Medulla oblongata (tissue), 1 donor: ENCODE measurements around the gene EFCAB12.

Experiments used
- DNase-seq: peaks from one replicate; pipeline ENCODE4 v3.0.0-alpha.2; 2015; ENCODE audit errors: extremely low spot score

Gene EFCAB12

GRCh38 chr3:129428376-129429079 lies at the start of gene EFCAB12:
Gene EFCAB12, minus strand, starts transcription at chr3:129428636. Its CDS starts 148 bp downstream, at chr3:129428488.
- peak; percentile 98 for DNase-seq

GRCh38 chr3:129476586-129476985 lies 48.1 kb upstream of the EFCAB12 start:
- DNase-seq, result no peak

- no peak for DNase-seq
Observed at GRCh38 chr3:129475863-129476262, 47.4 kb upstream of the EFCAB12 start.

DNA sequence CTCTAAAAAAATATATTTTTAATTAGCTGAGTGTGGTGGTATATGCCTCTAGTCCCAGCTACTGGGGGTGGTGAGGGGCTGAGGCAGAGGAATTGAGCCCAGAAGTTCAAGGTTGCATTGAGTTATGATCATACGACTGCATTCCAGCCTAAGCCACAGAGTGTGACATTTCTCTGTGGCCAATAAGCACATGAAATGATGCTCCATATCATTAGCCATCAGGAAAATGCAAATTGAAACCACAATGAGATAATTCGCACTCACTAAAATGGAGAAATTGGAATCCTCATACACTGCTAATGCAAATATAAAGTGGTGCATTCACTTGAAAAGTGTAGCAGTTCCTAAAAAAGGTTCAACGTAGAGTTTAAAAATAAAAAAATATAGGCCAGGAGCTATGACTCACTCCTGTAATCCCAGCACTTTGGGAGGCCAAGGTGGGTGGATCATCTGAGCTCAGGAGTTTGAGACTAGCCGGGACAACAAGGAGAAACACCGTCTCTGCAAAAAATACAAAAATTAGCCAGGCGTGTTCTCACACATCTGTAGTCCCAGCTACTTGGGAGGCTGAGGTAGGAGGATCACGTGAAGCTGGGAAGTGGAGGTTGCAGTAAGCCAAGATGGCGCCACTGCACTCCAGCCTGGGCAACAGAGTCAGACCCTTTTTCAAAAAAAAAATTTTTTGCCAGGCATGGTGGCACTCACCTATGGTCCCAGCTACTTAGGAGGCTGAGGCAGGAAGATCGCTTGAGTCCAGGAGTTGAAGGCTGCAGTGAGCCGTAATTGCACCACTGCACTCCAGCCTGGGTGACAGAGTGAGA lies 46.8 kb upstream of the EFCAB12 start:
- no peak for DNase-seq

DNA sequence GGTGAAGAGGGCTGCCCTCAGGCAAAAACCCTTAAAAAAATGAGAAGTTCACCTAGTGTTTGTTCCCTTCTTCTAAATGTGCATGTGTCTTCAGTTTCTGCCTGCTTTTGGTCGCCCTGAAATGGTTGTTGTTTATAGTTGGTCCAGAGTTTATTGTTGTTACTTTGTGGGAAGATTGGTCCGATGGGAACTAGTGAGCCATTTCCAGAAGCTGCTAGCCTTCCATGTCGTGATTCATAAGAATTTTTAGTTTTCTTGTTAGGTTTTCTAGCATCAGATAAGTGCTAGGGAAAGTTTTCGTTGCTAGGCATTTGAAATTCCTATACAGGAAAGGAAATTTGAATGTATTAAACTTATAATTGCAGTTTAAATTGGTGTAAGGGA lies 45.3 kb upstream of the EFCAB12 start:
- no peak for DNase-seq

DNA sequence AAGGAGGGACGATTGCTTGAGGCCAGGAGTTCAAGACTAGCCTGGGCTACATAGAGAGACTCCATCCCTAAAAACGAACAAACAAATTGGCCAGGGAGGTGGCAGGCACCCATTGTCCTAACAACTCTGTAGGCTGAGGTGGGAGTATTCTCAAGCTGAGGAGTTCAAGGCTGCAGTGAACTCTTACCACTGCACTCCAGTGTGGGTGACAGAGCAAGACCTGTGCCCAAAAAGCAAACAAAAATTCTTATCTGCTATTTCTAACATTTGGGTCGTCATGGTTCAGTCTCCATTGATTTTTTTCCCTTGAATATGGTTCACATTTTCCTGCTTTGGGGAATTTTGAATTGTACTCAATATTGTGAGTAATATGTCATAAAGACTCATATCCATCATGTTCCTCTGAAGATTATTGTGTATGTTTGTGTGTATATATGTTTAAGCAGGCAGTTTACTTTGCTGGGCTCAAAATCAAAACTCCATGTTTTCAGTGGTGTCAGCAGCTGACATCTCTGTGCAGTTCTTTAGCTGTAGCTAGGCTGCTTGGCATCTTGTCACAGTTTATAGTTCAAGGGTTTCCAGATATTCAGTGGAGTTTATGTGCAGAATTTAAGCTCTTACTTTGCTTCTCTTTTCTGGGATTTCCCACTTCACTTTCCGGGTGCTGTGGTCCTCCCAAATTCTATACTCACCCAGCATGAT lies 44.8 kb upstream of the EFCAB12 start:
- no peak for DNase-seq

DNA sequence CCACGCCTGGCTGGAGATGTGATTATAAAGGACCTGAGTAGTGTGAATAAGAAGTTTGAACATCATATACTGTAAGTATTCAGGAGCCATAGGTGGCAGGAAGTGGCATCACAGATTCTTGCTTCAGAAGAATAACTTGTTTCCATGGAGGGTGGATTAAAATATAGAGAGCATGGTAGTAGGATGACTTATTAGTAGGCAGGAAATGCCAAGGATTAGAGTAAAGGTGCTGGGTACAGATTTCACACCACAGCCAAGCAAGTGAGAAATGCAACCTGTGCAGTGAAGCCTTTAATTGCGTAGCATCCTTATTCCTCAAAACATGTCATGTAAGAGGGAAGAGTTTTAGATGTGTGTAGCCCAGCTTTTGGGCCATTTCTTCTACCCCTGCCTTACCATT lies 42.4 kb upstream of the EFCAB12 start:
- DNase-seq, result no peak

GRCh38 chr3:129469026-129469425 lies 40.6 kb upstream of the EFCAB12 start:
- DNase-seq, result no peak

DNA sequence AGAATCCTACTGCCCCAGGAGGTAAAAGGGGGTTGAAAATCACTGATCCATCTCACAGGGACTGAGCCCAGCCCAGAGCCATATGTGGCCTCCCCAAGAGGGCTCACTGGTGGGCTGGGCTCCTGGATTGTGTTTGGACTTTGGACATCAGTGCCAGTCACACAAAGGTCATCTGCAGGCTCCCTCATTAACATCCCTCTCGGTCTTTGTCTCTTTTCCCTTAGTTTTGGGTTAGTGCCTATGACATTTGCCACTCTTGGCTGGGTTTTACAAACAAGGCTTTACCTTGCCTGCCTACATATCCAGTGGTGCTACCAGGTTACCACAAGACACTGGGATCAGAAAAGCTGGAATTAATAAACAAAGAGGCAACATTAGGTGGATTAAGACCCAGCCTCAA lies 39.5 kb upstream of the EFCAB12 start:
- DNase-seq, result no peak

GRCh38 chr3:129463716-129464115 lies 35.3 kb upstream of the EFCAB12 start:
- DNase-seq, result peak; percentile 48

- no peak for DNase-seq
Observed at GRCh38 chr3:129463094-129463493, 34.7 kb upstream of the EFCAB12 start.

- no peak for DNase-seq
Observed at GRCh38 chr3:129462361-129462968, 34.0 kb upstream of the EFCAB12 start.

- no peak for DNase-seq
Observed at GRCh38 chr3:129461461-129462146, 33.2 kb upstream of the EFCAB12 start.

- no peak for DNase-seq
Observed at GRCh38 chr3:129461022-129461421, 32.6 kb upstream of the EFCAB12 start.

- no peak for DNase-seq
Observed at GRCh38 chr3:129460572-129460971, 32.1 kb upstream of the EFCAB12 start.

- DNase-seq, result no peak
Observed at GRCh38 chr3:129460155-129460554, 31.7 kb upstream of the EFCAB12 start.

GRCh38 chr3:129453732-129454131 lies 25.3 kb upstream of the EFCAB12 start:
- no peak for DNase-seq

DNA sequence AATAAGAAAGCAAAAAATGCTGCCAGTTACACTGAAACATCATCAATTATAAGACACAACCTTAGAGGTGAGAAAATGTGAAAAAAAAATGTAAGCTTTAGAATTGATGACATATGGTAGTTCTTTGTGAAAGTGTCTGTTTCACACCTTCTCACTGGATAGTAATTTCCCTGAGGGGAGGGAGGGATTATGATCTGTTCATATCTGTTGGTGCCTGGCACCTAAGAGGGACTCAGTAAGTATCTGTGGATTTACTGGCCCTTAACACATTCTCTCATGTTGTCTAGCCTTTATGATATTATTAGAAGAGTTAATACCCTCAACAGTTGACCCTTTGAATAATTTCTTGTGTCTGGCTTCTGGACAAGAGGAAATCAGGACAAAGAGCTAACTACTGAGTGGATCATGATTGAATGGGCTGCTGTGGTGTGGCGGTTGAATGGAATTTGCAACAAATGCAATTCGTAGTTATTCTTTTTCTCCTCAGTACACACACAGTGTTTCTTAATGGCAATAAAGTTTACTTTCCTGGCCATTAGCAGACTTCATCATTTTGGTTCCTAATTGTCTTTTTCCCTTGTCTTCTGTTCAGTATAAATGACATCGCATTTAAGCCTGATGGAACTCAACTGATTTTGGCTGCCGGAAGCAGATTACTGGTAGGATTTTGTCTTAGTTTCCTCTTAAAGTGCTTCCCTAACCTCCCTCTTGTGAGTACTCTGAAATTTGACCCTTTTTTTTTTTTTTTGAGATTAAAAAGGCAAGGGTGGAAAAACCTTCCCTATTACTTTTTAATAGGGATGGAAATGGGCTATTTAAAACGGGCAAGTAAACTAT lies 21.1 kb upstream of the EFCAB12 start:
- no peak for DNase-seq

DNA sequence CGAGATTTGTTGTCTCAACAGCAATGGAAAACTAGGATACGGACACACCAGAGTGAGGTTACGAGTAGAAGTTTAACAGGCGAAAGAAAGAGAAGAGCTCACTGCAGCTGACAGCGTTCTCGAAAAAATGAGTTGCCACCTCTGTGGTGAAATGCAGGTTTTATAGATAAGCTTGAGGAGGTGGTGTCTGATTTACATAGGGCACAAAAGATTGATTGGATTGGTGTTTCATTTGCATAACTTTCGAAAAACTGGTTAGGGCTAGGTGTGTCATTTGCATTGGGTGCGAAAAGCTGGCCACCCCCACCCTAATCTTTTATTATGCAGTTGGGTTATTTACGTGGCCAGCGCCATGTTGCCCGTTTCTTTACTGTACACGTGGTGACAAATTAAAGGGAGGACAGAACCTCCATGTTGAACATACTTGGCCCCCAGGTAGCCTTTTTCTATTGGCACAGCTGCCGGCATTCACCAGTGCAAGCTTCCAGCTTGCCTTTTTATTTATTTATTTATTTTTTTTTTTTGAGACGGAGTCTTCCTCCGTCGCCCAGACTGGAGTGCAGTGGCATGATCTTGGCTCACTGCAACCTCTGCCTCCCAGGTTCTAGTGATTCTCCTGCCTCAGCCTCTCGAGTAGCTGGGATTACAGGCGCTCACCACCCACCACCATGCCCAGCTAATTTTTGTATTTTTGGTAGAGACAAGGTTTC lies 19.9 kb upstream of the EFCAB12 start:
- no peak for DNase-seq

DNA sequence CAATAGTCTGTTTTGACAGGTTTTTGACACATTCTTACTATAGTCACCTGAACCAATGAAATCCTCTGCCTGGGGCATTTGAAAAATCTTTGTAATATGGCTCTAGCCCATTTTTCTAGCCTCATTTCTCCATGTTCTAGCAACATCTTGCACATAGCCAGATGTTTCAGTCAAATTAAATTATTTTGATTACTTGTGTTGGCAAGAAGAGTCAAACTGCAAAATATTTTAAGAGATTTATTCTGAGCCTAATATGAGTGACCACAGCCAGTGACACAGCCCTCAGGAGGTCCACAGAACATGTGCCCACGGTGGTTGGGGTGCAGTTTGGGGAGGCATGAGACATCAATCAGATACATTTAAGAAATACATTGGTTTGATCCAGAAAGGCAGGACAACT lies 18.5 kb upstream of the EFCAB12 start:
- DNase-seq, result no peak
